ENCODE measurements around the gene PRPF31. TPM values are rescaled to one million over a fixed set of nuclear protein-coding genes. Genes with fewer than 3 reads are reported as not detected.
A peak's percentile ranks its signal among the peaks of the same experiment; 100 is the strongest.

Gene PRPF31
- total RNA-seq, 3 donors from 2014 or later: 154 to 180 (median 161) TPM

- peaks cover 23% of the 10 kb centered on the region for H3K36me3 Mint-ChIP-seq (ENCODE audit: insufficient read depth)
- H3K4me1 Mint-ChIP-seq (ENCODE audit: low read depth): no peaks in the 10 kb centered on the region
- DNase-seq: no peak
- no peaks in the 10 kb centered on the region for H3K27me3 Mint-ChIP-seq (ENCODE audit: low read depth)
- H3K4me3 Mint-ChIP-seq: no peak overlapping the region
- no peaks in the 10 kb centered on the region for H3K9me3 Mint-ChIP-seq
- ATAC-seq: no peak
Observed at GRCh38 chr19:54127688-54128440, 12.3 kb downstream of the PRPF31 start.

GRCh38 chr19:54128441-54128725, 12.8 kb downstream of the PRPF31 start:
- no peak for ATAC-seq
- Mint-ChIP-seq H3K27me3 (ENCODE audit: low read depth) (no peaks in the 10 kb centered on the region), H3K9me3 (no peaks in the 10 kb centered on the region), H3K36me3 (ENCODE audit: insufficient read depth) (peaks cover 21% of the 10 kb centered on the region), H3K4me3 (no peak overlapping the region), H3K4me1 (ENCODE audit: low read depth) (no peaks in the 10 kb centered on the region)
- no peak for DNase-seq

- DNase-seq: no peak
Observed at GRCh38 chr19:54128796-54129616, 13.5 kb downstream of the PRPF31 start.

GRCh38 chr19:54129617-54129996, 14.1 kb downstream of the PRPF31 start:
- Mint-ChIP-seq H3K4me1 (ENCODE audit: low read depth) (no peaks in the 10 kb centered on the region), H3K27me3 (ENCODE audit: low read depth) (no peaks in the 10 kb centered on the region), H3K36me3 (ENCODE audit: insufficient read depth) (peaks cover 16% of the 10 kb centered on the region), H3K9me3 (no peaks in the 10 kb centered on the region), H3K4me3 (no peak overlapping the region)
- DNase-seq (no peak), ATAC-seq (no peak)

More at GRCh38 chr19:54128796-54129616, 13.5 kb downstream of the PRPF31 start:
- H3K4me3 Mint-ChIP-seq: no peak overlapping the region
- no peaks in the 10 kb centered on the region for H3K9me3 Mint-ChIP-seq
- H3K27me3 Mint-ChIP-seq (ENCODE audit: low read depth): no peaks in the 10 kb centered on the region
- H3K4me1 Mint-ChIP-seq (ENCODE audit: low read depth): no peaks in the 10 kb centered on the region
- peaks cover 18% of the 10 kb centered on the region for H3K36me3 Mint-ChIP-seq (ENCODE audit: insufficient read depth)
- no peak for ATAC-seq

- no peak overlapping the region for H3K4me3 Mint-ChIP-seq
- H3K36me3 Mint-ChIP-seq (ENCODE audit: insufficient read depth): peaks cover 5% of the 10 kb centered on the region
- no peak for DNase-seq
- H3K9me3 Mint-ChIP-seq: no peaks in the 10 kb centered on the region
- peaks cover 12% of the 10 kb centered on the region for H3K4me1 Mint-ChIP-seq (ENCODE audit: low read depth)
- H3K27me3 Mint-ChIP-seq (ENCODE audit: low read depth): no peaks in the 10 kb centered on the region
- no peak for ATAC-seq
Observed at GRCh38 chr19:54133312-54133956, 17.9 kb downstream of the PRPF31 start.

- H3K27me3 Mint-ChIP-seq (ENCODE audit: low read depth): no peaks in the 10 kb centered on the region
- DNase-seq (no peak), ATAC-seq (no peak)
- peaks cover 5% of the 10 kb centered on the region for H3K36me3 Mint-ChIP-seq (ENCODE audit: insufficient read depth)
- no peaks in the 10 kb centered on the region for H3K9me3 Mint-ChIP-seq
- peaks cover 18% of the 10 kb centered on the region for H3K4me1 Mint-ChIP-seq (ENCODE audit: low read depth)
- no peak overlapping the region for H3K4me3 Mint-ChIP-seq
Observed at GRCh38 chr19:54133957-54134590, 18.5 kb downstream of the PRPF31 start.

GRCh38 chr19:54136086-54136863, 20.7 kb downstream of the PRPF31 start:
- Mint-ChIP-seq H3K27me3 (ENCODE audit: low read depth) (no peaks in the 10 kb centered on the region), H3K9me3 (no peaks in the 10 kb centered on the region), H3K4me3 (peak overlapping the region; percentile 81), H3K4me1 (ENCODE audit: low read depth) (peaks cover 38% of the 10 kb centered on the region), H3K36me3 (ENCODE audit: insufficient read depth) (peaks cover 5% of the 10 kb centered on the region)
- no peak for ATAC-seq
- DNase-seq: no peak

GRCh38 chr19:54136864-54137698, 21.5 kb downstream of the PRPF31 start:
- Mint-ChIP-seq H3K36me3 (ENCODE audit: insufficient read depth) (peaks cover 9% of the 10 kb centered on the region), H3K27me3 (ENCODE audit: low read depth) (no peaks in the 10 kb centered on the region), H3K9me3 (no peaks in the 10 kb centered on the region), H3K4me3 (peak overlapping the region; percentile 81), H3K4me1 (ENCODE audit: low read depth) (peaks cover 42% of the 10 kb centered on the region)
- DNase-seq (peak; percentile 98), ATAC-seq (peak; percentile 81 to 85)

- peak within 1 kb of the TSS; percentile 96 for H3K4me3 Mint-ChIP-seq
- ATAC-seq: no peak
- peaks cover 12% of the 10 kb centered on the region for H3K36me3 Mint-ChIP-seq (ENCODE audit: insufficient read depth)
- DNase-seq: no peak
- no peaks in the 10 kb centered on the region for H3K9me3 Mint-ChIP-seq
- peaks cover 43% of the 10 kb centered on the region for H3K4me1 Mint-ChIP-seq (ENCODE audit: low read depth)
- no peaks in the 10 kb centered on the region for H3K27me3 Mint-ChIP-seq (ENCODE audit: low read depth)
Observed at GRCh38 chr19:54137699-54138488, 22.3 kb downstream of the PRPF31 start, which contains the start of gene CNOT3. TSS of gene CNOT3 (plus strand) at chr19:54137762. CDS start at chr19:54142979, 5,217 bp downstream.

- no peak for ATAC-seq
- peak overlapping the region; percentile 96 for H3K4me3 Mint-ChIP-seq
- peaks cover 43% of the 10 kb centered on the region for H3K4me1 Mint-ChIP-seq (ENCODE audit: low read depth)
Observed at GRCh38 chr19:54138489-54139256, 23.1 kb downstream of the PRPF31 start.

GRCh38 chr19:54141356-54141755, 25.8 kb downstream of the PRPF31 start:
- H3K4me1 Mint-ChIP-seq (ENCODE audit: low read depth): peaks cover 37% of the 10 kb centered on the region
- H3K9me3 Mint-ChIP-seq: no peaks in the 10 kb centered on the region
- no peaks in the 10 kb centered on the region for H3K27me3 Mint-ChIP-seq (ENCODE audit: low read depth)
- DNase-seq: no peak
- no peak overlapping the region for H3K4me3 Mint-ChIP-seq
- ATAC-seq: no peak
- H3K36me3 Mint-ChIP-seq (ENCODE audit: insufficient read depth): peaks cover 31% of the 10 kb centered on the region

More at GRCh38 chr19:54138489-54139256, 23.1 kb downstream of the PRPF31 start:
- DNase-seq: no peak
- H3K36me3 Mint-ChIP-seq (ENCODE audit: insufficient read depth): peaks cover 18% of the 10 kb centered on the region
- H3K27me3 Mint-ChIP-seq (ENCODE audit: low read depth): no peaks in the 10 kb centered on the region
- H3K9me3 Mint-ChIP-seq: no peaks in the 10 kb centered on the region
